NT2/D1 (cell line): ENCODE results near the gene CSNK1D.
"Not testable (repeated sequence)": the region's sequence is repeated elsewhere in the genome, so short reads cannot be mapped to it uniquely, and the experiment has no call there.

ENCODE experiments used
- DNase-seq: peaks from one replicate; pipeline ENCODE4 v3.0.0-alpha.2; 2011; ENCODE audit warnings: low read depth, low spot score
- H3K27me3 ChIP-seq: 2 replicates; pipeline ENCODE4 v1.6.0; 2011; ENCODE audit warnings: mild to moderate bottlenecking; ENCODE audit not compliant: insufficient read length, insufficient read depth
- H3K36me3 ChIP-seq: 2 replicates; pipeline ENCODE4 v1.6.1; 2011; ENCODE audit warnings: mild to moderate bottlenecking, low read length, mixed read lengths; ENCODE audit not compliant: insufficient read depth, insufficient read length
- H3K4me1 ChIP-seq: 2 replicates; pipeline ENCODE4 v1.5.1; 2011; ENCODE audit not compliant: insufficient read depth, insufficient read length
- H3K4me3 ChIP-seq: 2 replicates; pipeline ENCODE4 v1.5.1; 2011; ENCODE audit warnings: low read depth; ENCODE audit not compliant: insufficient read length
- H3K9ac ChIP-seq: 2 replicates; pipeline ENCODE4 v1.6.0; 2011; ENCODE audit warnings: low read depth; ENCODE audit not compliant: insufficient read length
- H3K9me3 ChIP-seq: 2 replicates; pipeline ENCODE4 v1.5.1; 2011; ENCODE audit warnings: mild to moderate bottlenecking, low read length; ENCODE audit not compliant: insufficient read depth
- SUZ12 ChIP-seq: IDR thresholded peaks from 2 replicates; pipeline ENCODE4 v1.6.1; 2011; ENCODE audit not compliant: insufficient read length, insufficient read depth; ENCODE audit errors: extremely low read depth
- YY1 ChIP-seq: IDR thresholded peaks from 2 replicates; pipeline ENCODE4 v1.6.1; 2011; ENCODE audit not compliant: insufficient read length, insufficient read depth
- ZNF274 ChIP-seq: IDR thresholded peaks from 2 replicates; pipeline ENCODE4 v1.6.1; 2011; ENCODE audit warnings: mild to moderate bottlenecking, low read depth, low read length

Gene CSNK1D

DNA sequence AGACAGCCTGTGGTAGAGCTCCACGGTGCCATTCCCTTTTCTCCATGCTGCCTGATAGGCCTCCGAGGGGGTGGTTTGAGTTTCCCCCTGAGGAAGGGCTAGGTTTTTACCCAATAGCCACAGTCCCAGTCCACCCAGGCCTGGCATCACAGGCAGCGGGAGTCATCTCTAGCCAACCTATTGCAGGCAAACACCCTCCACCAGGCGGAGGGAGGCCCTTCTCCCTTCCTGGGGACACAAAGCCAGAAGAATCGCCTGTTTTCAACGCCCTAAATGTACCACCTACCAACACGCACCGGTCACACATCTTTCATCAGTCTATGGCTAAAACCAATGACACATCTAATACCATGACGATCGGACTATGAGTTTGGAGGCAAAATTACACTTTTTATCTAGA lies 7.4 kb downstream of the CSNK1D start:
- TF ChIP-seq ZNF274: no peak
- no peak for TF ChIP-seq YY1
- TF ChIP-seq SUZ12: no peak
- H3K36me3 ChIP-seq: peaks cover 97% of the 10 kb centered on the region
- H3K27me3 ChIP-seq: no peaks in the 10 kb centered on the region
- no peak overlapping the region for H3K9ac ChIP-seq
- H3K4me1 ChIP-seq: peaks cover 19% of the 10 kb centered on the region
- no peaks in the 10 kb centered on the region for H3K9me3 ChIP-seq
- DNase-seq: no peak
- no peak overlapping the region for H3K4me3 ChIP-seq

DNA sequence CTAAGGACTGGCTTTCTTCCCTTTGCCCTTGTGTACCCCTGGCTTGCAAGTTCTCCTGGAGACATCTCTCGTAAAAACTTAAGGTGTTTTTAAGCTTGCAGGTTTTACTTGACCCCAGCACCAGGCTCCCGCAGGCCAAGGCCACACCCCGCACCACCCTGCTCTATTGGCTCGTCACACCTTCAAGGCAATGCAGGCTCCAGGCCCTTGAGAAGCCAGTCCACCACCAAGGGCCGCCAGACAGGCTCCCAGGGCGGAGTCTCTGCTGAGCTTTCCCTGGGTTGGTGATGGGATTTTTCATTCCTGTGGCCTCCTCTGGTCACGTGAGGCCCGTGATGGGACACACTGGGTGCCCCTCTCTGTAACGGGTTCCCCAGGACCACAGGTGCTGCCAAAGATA lies 9.9 kb downstream of the CSNK1D start:
- H3K4me3 ChIP-seq: no peak overlapping the region
- H3K27me3 ChIP-seq: no peaks in the 10 kb centered on the region
- no peaks in the 10 kb centered on the region for H3K9me3 ChIP-seq
- peaks cover 98% of the 10 kb centered on the region for H3K36me3 ChIP-seq
- H3K9ac ChIP-seq: no peak overlapping the region
- H3K4me1 ChIP-seq: peaks cover 5% of the 10 kb centered on the region
- no peak for DNase-seq
- no peak for TF ChIP-seq YY1
- TF ChIP-seq SUZ12: no peak
- no peak for TF ChIP-seq ZNF274

DNA sequence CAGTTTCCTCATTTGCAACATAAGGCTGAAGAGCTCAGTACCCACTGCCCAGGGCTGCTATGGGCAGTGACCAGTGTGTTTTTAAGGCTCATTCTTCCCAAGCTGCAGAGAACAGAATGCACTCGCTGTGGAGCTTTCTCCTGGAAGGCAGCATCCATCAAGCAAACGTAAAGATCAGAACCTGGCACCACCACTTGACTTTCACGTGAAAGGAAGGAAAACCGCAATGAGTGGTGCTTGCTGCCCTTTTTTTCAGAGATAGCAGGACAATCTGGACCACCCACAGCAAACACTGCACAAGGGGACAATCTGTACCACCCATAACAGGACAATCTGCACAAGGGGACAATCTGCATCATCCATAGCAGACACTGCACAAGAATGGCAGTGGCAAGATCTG lies 11.2 kb downstream of the CSNK1D start:
- Histone ChIP-seq H3K9me3 (no peaks in the 10 kb centered on the region), H3K36me3 (peaks cover 97% of the 10 kb centered on the region), H3K27me3 (no peaks in the 10 kb centered on the region), H3K4me3 (no peak overlapping the region), H3K4me1 (peaks cover 2% of the 10 kb centered on the region), H3K9ac (no peak overlapping the region)
- TF ChIP-seq ZNF274 (no peak), SUZ12 (no peak), YY1 (no peak)
- DNase-seq: no peak

DNA sequence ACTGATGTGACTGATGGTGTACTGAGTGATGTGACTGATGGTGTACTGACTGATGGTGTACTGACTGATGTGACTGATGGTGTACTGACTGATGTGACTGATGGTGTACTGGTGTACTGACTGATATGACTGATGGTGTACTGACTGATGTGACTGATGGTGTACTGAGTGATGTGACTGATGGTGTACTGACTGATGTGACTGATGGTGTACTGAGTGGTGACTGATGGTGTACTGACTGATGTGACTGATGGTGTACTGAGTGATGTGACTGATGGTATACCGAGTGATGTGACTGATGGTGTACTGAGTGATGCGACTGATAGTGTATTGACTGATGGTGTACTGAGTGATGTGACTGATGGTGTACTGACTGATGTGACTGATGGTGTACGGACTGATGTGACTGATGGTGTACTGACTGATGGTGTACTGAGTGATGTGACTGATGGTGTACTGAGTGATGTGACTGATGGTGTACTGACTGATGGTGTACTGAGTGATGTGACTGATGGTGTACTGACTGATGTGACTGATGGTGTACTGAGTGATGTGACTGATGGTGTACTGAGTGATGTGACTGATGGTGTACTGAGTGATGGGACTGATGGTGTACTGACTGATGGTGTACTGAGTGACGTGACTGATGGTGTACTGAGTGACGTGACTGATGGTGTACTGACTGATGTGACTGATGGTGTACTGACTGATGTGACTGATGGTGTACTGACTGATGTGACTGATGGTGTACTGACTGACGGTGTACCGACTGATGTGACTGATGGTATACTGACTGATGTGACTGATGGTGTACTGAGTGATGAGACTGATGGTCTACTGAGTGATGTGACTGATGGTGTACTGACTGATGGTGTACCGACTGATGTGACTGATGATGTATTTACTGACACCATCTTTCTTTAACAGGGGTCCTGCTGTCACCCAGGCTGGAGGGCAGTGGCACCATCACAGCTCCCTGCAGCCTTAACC lies 13.2 kb downstream of the CSNK1D start:
- not testable (repeated sequence) for H3K9ac ChIP-seq, H3K4me1 ChIP-seq, H3K4me3 ChIP-seq, H3K27me3 ChIP-seq, H3K9me3 ChIP-seq, DNase-seq
- H3K36me3 ChIP-seq: peaks cover 99% of the 10 kb centered on the region

DNA sequence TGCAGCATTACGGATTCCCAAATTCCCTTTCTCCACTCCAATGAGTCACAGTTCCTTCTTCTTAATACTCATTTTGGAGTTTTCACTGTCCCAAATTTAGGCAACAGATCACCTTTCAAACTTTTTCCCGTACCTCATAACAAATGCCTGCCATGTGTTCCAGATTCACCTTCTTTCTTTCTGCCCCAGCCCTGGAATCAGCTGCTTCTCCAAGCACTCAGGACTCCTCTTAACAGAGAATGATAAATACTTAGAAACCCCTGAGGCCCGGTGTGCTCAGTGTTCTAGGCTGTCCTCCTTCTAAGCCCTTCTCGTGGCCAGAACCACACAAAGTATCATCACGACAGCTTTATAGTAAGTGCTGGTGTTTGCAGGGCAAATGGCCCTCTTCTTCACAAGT lies 14.9 kb downstream of the CSNK1D start:
- Histone ChIP-seq H3K9ac (no peak overlapping the region), H3K36me3 (peaks cover 87% of the 10 kb centered on the region), H3K9me3 (peaks cover 6% of the 10 kb centered on the region; the same call in 1 of the 2 replicates), H3K4me1 (peaks cover 2% of the 10 kb centered on the region), H3K27me3 (no peaks in the 10 kb centered on the region), H3K4me3 (no peak overlapping the region)
- DNase-seq: no peak
- no peak for TF ChIP-seq SUZ12
- no peak for TF ChIP-seq YY1
- no peak for TF ChIP-seq ZNF274

DNA sequence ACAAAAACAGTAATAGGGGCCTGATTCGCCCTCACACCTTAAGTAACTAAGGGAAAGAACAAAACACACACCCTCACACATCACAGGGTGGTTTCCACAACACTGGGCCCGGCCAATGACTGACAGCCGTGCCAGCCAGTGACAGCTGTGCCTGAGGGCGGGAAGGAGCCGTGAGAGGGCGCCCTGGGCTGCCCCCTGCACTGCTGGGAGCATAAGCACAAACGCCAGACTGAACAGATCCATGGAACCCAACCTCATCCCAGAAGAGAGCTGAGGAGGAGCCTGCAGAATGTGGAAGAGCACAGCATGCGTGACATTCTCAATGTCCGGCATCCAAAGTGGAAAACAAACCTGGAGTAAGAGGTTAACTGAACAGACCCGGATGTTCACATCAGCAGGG lies 16.0 kb downstream of the CSNK1D start:
- Histone ChIP-seq H3K36me3 (peaks cover 87% of the 10 kb centered on the region), H3K9me3 (peaks cover 6% of the 10 kb centered on the region; the same call in 1 of the 2 replicates), H3K4me3 (no peak overlapping the region), H3K9ac (no peak overlapping the region), H3K27me3 (no peaks in the 10 kb centered on the region), H3K4me1 (peaks cover 6% of the 10 kb centered on the region)
- TF ChIP-seq YY1: no peak
- no peak for TF ChIP-seq SUZ12
- TF ChIP-seq ZNF274: no peak
- DNase-seq: no peak

DNA sequence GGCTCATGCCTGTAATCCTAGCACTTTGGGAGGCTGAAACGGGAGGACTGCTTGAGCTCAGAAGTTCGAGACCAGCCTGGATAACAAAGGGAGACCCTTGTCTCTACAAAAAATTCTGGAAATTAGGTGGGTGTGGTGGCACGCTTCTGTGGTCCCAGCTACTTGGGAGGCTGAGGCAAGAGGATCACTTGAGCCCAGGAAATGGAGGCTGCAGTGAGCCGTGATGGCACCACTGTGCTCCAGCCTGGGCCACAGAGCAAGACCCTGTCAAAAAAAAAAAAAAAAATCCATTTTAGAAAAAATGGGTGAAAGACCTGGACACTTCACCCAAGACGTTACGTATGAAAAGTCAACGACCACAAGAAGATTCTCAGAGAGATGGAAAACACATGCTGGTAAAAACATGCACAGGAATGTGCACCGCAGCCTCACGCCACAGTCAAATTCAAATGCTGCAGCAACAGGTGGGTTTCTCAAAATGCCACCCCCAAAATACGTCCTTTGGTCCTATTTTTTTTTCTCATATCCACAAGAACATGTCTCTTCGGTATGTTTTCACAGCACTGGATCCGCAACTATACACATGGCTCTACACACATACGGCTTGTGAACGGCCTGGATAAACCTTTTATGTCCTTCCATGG lies 17.1 kb downstream of the CSNK1D start:
- H3K4me3 ChIP-seq: no peak overlapping the region
- H3K9me3 ChIP-seq: peaks cover 6% of the 10 kb centered on the region; the same call in 1 of the 2 replicates
- peaks cover 87% of the 10 kb centered on the region for H3K36me3 ChIP-seq
- peaks cover 6% of the 10 kb centered on the region for H3K4me1 ChIP-seq
- TF ChIP-seq SUZ12: no peak
- no peak for TF ChIP-seq ZNF274
- no peak for TF ChIP-seq YY1
- H3K9ac ChIP-seq: no peak overlapping the region
- H3K27me3 ChIP-seq: no peaks in the 10 kb centered on the region
- DNase-seq: no peak
